Common myeloid progenitor, CD34-positive (primary cell): ENCODE results near the gene ZNF586.
"Not testable (repeated sequence)": the region's sequence is repeated elsewhere in the genome, so short reads cannot be mapped to it uniquely, and the experiment has no call there.

Experiments used
- CTCF ChIA-PET: fragments of 350-600 bp; sonication (Branson Sonifier 250); formaldehyde crosslinking; loops from one replicate; lab custom pipeline; 2021; ENCODE audit warnings: antibody characterized with exemption; lab: Charles Lee
- POLR2A ChIA-PET: fragments of 350-600 bp; sonication (Branson Sonifier 250); formaldehyde crosslinking; loops from one replicate; lab custom pipeline; 2021; ENCODE audit warnings: antibody characterized with exemption; lab: Charles Lee
- DNase-seq, 3 donors: peaks; one replicate each; pipeline versions ENCODE4 v3.0.0 to v3.0.0-alpha.2; 2013
- H3K27ac ChIP-seq, 2 experiments: 1 replicate in 1 of 2; 2 replicates in 1 of 2; pipeline ENCODE4 v1.7.0; 2013; ENCODE audit warnings: inconsistent platforms in 2 of 2, low read length in 2 of 2, mild to moderate bottlenecking in 2 of 2, low read depth in 1 of 2, moderate library complexity in 1 of 2; ENCODE audit not compliant: severe bottlenecking in 2 of 2, insufficient read depth in 1 of 2, poor library complexity in 1 of 2
- H3K27me3 ChIP-seq, 5 experiments: replicated peaks in 2 of 5; 1 replicate in 3 of 5; 2 replicates in 2 of 5; pipeline versions ENCODE4 v1.6.1 to v1.7.0; 2013; ENCODE audit warnings: low read length in 4 of 5, mild to moderate bottlenecking in 2 of 5, moderate library complexity in 2 of 5, inconsistent platforms in 1 of 5; ENCODE audit not compliant: insufficient read depth in 5 of 5, control insufficient read depth in 4 of 5
- H3K36me3 ChIP-seq, 4 experiments: 1 replicate in 2 of 4; 2 replicates in 2 of 4; pipeline versions ENCODE4 v1.6.1 to v1.7.0; 2013; ENCODE audit warnings: low read length in 3 of 4, control low read depth in 1 of 4, mild to moderate bottlenecking in 1 of 4; ENCODE audit not compliant: control insufficient read depth in 4 of 4, insufficient read depth in 4 of 4
- H3K4me1 ChIP-seq, 4 experiments: 1 replicate in 3 of 4; 2 replicates in 1 of 4; pipeline versions ENCODE4 v1.6.1 to v1.7.1; 2013; ENCODE audit warnings: low read length in 3 of 4, mild to moderate bottlenecking in 3 of 4, control low read depth in 1 of 4, inconsistent platforms in 1 of 4, moderate library complexity in 1 of 4; ENCODE audit not compliant: control insufficient read depth in 4 of 4, insufficient read depth in 4 of 4; ENCODE audit errors: control extremely low read depth in 1 of 4
- H3K4me3 ChIP-seq, 7 experiments: 1 replicate in 4 of 7; 2 replicates in 3 of 7; pipeline versions ENCODE4 v1.5.1 to v1.7.0; 2013; ENCODE audit warnings: mild to moderate bottlenecking in 7 of 7, low read length in 6 of 7, moderate library complexity in 6 of 7, inconsistent platforms in 2 of 7, low read depth in 2 of 7, control low read depth in 1 of 7; ENCODE audit not compliant: insufficient read depth in 4 of 7, control insufficient read depth in 1 of 7; ENCODE audit errors: extremely low read depth in 1 of 7
- H3K9me3 ChIP-seq, 5 experiments: 1 replicate in 4 of 5; 2 replicates in 1 of 5; pipeline versions ENCODE4 v1.6.1 to v1.7.1; 2013; ENCODE audit warnings: low read length in 4 of 5, mild to moderate bottlenecking in 2 of 5, inconsistent platforms in 1 of 5, low read depth in 1 of 5, moderate library complexity in 1 of 5; ENCODE audit not compliant: control insufficient read depth in 4 of 5, insufficient read depth in 2 of 5; ENCODE audit errors: control extremely low read depth in 1 of 5
- WGBS: methylation state at CpG from one replicate; pipeline ENCODE4 v1.1.5; 2013; ENCODE audit not compliant: insufficient coverage; 5-methylcytosine and 5-hydroxymethylcytosine counted together

Gene ZNF586

DNA sequence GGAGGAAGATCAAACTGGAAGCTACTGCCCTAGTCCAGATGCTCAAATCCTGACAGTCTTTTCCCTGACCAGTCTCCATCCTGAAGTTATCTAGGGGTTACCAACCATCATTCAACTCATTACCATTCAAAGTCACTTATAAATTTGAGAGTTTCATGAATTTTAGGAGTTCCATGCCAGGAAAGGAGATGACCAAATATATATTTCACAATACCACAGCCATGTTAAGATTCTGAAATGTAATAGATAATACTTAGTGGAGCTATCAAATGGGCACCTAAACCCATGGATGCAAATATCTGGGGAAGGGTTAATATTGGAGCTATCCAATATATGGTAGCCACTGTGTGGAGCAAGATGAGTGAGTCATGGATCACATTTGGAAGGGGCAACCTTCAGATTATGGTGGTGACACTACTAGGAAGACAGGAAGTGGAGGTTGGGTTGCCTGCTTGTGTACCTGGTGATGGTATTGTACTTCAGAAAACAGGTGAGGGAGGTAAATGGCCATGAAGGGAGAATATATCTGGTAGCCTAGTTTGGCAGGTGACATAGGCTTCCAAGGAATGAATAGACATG lies 18.7 kb downstream of the ZNF586 start:
- Histone ChIP-seq H3K4me3 (peak overlapping the region in 1 of 7 experiments; percentile 2), H3K27ac (no peak overlapping the region), H3K9me3 (peaks cover 6 to 60% (median 40%) of the 10 kb centered on the region in 5 experiments), H3K27me3 (no peaks in the 10 kb centered on the region), H3K36me3 (peaks cover 11 to 62% (median 49%) of the 10 kb centered on the region in 4 experiments), H3K4me1 (no peaks in the 10 kb centered on the region)
- ChIA-PET CTCF (interaction anchor here (1.6 kb wide), 1 partner anchor 12 kb away, joined by 3 read pairs; no protein-coding TSS in a partner anchor), POLR2A (interaction anchor here (0.6 kb wide), 2 partner anchors 106 to 395 kb away, joined by 3 read pairs; no protein-coding TSS in a partner anchor)
- no peak for DNase-seq

GRCh38 chr19:57789288-57789687 lies 19.8 kb downstream of the ZNF586 start:
- POLR2A ChIA-PET, result no interaction called here
- 100% methylated on average over 4 of the region's 4 CpGs for WGBS
- DNase-seq, result no peak
- Histone ChIP-seq H3K9me3 (peaks cover 6 to 60% (median 40%) of the 10 kb centered on the region in 5 experiments), H3K27ac (no peak overlapping the region), H3K4me1 (no peaks in the 10 kb centered on the region), H3K27me3 (no peaks in the 10 kb centered on the region), H3K36me3 (peaks cover 13 to 63% (median 50%) of the 10 kb centered on the region in 4 experiments), H3K4me3 (no peak overlapping the region)
- CTCF ChIA-PET, result interaction anchor here (1.6 kb wide), 1 partner anchor 11 kb away, joined by 3 read pairs; no protein-coding TSS in a partner anchor

GRCh38 chr19:57796580-57796979 lies 27.1 kb downstream of the ZNF586 start:
- H3K9me3 ChIP-seq, CTCF ChIA-PET, H3K27ac ChIP-seq, DNase-seq, H3K4me3 ChIP-seq, H3K27me3 ChIP-seq, POLR2A ChIA-PET: not testable (repeated sequence)
- Histone ChIP-seq H3K4me1 (peaks cover 0 to 11% (median 6%) of the 10 kb centered on the region in 4 experiments), H3K36me3 (peaks cover 13 to 31% (median 22%) of the 10 kb centered on the region in 4 experiments)
- WGBS, result 100% methylated on average over 1 of the region's 1 CpG

DNA sequence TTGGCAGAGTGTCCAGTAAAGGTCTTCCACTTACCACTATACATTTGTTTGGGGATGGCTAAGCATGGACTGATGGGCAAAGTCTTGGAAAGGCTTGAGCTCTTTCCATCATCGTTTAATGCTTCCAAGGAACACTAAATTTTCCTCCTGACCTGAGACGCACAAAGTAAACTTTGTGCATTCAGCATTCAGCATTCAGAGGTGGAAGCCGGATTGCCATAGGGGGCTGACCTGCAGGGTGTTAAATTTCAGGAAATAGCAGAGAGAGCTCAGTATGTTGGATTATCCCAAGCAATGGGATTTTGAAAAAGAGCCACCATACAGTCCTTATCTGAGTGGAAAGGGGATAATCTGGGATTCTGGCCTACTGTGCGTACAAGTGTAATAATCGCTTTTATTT lies 31.2 kb downstream of the ZNF586 start:
- peaks cover 11 to 28% (median 17%) of the 10 kb centered on the region in 4 experiments for H3K4me1 ChIP-seq
- peaks cover 5 to 16% (median 8%) of the 10 kb centered on the region in 4 experiments for H3K36me3 ChIP-seq
- WGBS, result 98% methylated on average over 4 of the region's 5 CpGs
- ChIA-PET POLR2A (no interaction called here), CTCF (interaction anchor here (0.8 to 1.8 kb wide), 5 partner anchors 11 to 21 kb away, joined by 3 to 5 read pairs (median 4); partner anchors contain the start of gene ZNF552)
- H3K27ac ChIP-seq, result no peak overlapping the region
- H3K4me3 ChIP-seq, result no peak overlapping the region
- DNase-seq, result no peak
- H3K27me3 ChIP-seq, result no peaks in the 10 kb centered on the region
- H3K9me3 ChIP-seq, result no peaks in the 10 kb centered on the region

- peaks cover 0 to 12% (median 0%) of the 10 kb centered on the region in 4 experiments for H3K36me3 ChIP-seq
- no peaks in the 10 kb centered on the region for H3K9me3 ChIP-seq
- no peaks in the 10 kb centered on the region for H3K27me3 ChIP-seq
- no peak overlapping the region for H3K27ac ChIP-seq
- ChIA-PET CTCF (no interaction called here), POLR2A (no interaction called here)
- WGBS, result 91% methylated on average over 4 of the region's 4 CpGs
- peaks cover 11 to 28% (median 17%) of the 10 kb centered on the region in 4 experiments for H3K4me1 ChIP-seq
- no peak overlapping the region for H3K4me3 ChIP-seq
- no peak for DNase-seq
Measured at GRCh38 chr19:57802269-57802668, 32.8 kb downstream of the ZNF586 start.

GRCh38 chr19:57803265-57803593 lies 33.8 kb downstream of the ZNF586 start:
- no peak overlapping the region for H3K27ac ChIP-seq
- no peak for DNase-seq
- CTCF ChIA-PET, result interaction anchor here (0.9 kb wide), 1 partner anchor 16 kb away, joined by 3 read pairs; no protein-coding TSS in a partner anchor
- no peaks in the 10 kb centered on the region for H3K9me3 ChIP-seq
- peaks cover 4 to 20% (median 7%) of the 10 kb centered on the region in 4 experiments for H3K36me3 ChIP-seq
- H3K27me3 ChIP-seq, result no peaks in the 10 kb centered on the region
- peak overlapping the region in 6 of 7 experiments; percentile 47 to 85 (median 68) for H3K4me3 ChIP-seq
- WGBS, result 11% methylated on average over 5 of the region's 6 CpGs
- POLR2A ChIA-PET, result no interaction called here
- peaks cover 11 to 28% (median 17%) of the 10 kb centered on the region in 4 experiments for H3K4me1 ChIP-seq

DNA sequence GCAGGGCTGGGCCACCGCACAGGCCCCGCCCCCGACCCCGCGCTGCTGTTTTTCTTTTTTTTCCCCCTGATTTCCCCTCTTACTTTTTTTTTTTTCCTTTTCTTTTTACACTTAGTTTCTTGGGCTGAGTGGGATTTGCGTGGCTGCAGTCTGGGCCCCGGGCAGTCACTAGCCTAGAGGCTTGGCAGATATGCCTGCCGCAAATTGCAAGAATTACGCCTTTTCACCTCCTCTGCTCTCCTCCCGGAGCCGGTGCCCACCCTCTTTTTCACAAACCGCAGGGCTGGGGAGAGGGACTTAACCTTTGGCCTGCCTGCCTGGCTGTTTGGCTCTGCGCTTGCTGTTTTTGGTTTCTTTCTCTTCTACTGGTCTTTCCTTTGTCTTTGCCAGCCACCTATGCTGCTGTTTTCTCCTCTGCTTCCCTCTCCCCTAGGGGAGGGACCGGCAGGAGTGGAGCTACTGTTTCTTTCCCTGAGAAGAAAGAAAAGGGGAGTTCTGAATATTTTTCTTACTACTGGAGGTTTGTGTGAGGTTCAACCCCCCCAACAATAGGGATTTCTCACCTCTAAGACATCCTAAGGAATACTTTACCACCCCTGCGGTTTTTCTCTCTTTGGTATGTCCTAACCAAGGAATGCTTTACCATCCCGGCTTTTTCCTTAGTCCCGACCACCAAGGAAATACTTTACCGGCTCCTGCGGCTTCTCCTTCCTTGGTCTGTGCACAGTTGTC lies 34.3 kb downstream of the ZNF586 start:
- Histone ChIP-seq H3K4me1 (peaks cover 11 to 27% (median 17%) of the 10 kb centered on the region in 4 experiments), H3K27ac (peak overlapping the region; percentile 61), H3K27me3 (no peaks in the 10 kb centered on the region), H3K36me3 (peaks cover 7 to 24% (median 10%) of the 10 kb centered on the region in 4 experiments), H3K4me3 (peak overlapping the region; percentile 26 to 85 (median 64)), H3K9me3 (no peaks in the 10 kb centered on the region)
- WGBS, result 22% methylated on average over 12 of the region's 19 CpGs
- ChIA-PET POLR2A (no interaction called here), CTCF (interaction anchor here (0.9 kb wide), 1 partner anchor 15 kb away, joined by 3 read pairs; no protein-coding TSS in a partner anchor)
- DNase-seq, result peak; percentile 25 to 76 (median 62)
